Subcutaneous adipose tissue (tissue), 4 donors: ENCODE data around the gene CCL25. TPM values are rescaled to one million over a fixed set of nuclear protein-coding genes. Genes with fewer than 3 reads are reported as not detected.

Source experiments
- total RNA-seq, 4 donors: library from RNA; depleted of rRNA; stranded (reverse); fragments of >200 nt; gene quantifications; one replicate each; pipeline ENCODE4 v1.1.0, GENCODE V29; 2016
- TF ChIP-seq, protein P1 (sequence below): fragments of 450-650 bp; IDR thresholded peaks from one replicate; pipeline ENCODE4 v1.5.1; 2016; ENCODE audit warnings: low read depth, mild to moderate bottlenecking, control low read depth, antibody characterized with exemption, moderate library complexity

CCL25 gene
- total RNA-seq, 4 donors from 2014 or later = not detected

DNA sequence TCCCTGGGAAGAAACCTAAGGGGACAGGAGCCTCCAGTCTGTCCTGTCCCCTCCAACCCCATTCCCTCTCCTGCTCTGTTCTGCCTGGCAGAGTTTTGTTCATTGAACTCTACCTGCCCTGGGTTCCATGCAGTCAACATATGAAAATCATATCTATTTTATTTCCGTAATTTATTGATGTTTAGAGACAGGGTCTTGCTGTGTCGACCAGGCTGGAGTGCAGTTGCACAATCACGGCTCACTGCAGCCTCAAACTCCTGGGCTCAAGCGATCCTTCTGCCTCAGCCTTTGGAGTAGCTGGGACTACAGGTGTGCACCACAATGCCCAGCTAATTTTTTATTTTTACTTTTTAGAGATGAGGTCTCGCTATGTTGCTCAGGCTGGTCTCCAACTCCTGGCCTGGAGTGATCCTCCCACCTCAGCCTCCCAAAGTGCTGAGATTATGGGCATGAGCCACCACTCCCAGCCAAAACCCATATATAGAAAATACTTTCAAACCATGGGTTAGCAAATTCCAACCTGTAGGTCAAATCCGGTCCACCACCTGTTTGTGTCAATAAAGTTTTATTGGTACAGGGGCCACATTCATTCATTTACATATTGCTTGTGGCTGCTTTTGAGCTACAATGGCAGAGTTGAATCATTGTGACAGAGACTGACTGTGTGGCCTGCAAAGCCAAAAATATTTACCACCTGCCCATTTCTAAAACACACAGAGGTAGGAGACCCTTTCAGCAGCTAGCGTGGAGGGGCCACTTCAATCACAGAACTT lies 57.5 kb downstream of the CCL25 start:
- TF ChIP-seq, protein P1, sequence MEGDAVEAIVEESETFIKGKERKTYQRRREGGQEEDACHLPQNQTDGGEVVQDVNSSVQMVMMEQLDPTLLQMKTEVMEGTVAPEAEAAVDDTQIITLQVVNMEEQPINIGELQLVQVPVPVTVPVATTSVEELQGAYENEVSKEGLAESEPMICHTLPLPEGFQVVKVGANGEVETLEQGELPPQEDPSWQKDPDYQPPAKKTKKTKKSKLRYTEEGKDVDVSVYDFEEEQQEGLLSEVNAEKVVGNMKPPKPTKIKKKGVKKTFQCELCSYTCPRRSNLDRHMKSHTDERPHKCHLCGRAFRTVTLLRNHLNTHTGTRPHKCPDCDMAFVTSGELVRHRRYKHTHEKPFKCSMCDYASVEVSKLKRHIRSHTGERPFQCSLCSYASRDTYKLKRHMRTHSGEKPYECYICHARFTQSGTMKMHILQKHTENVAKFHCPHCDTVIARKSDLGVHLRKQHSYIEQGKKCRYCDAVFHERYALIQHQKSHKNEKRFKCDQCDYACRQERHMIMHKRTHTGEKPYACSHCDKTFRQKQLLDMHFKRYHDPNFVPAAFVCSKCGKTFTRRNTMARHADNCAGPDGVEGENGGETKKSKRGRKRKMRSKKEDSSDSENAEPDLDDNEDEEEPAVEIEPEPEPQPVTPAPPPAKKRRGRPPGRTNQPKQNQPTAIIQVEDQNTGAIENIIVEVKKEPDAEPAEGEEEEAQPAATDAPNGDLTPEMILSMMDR = no peak

DNA sequence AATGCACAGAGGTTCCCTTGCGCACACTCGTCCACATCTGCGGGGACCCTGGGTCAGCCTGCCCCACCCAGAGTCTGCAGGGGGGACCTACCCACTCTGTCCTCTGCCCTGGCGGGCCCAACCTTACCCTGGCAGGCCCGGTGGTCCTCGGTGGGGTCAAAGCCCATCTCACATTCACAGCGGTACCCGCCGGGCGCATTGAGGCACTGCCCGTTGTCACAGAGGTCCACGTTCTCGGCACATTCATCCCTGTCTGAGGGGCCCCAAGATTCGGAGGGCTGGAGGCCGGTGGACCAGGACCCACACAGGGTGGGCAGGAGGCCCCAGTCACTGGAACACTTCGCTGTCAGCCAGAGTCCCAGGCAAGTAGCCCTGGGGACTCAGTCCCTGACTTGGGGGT lies 58.4 kb downstream of the CCL25 start:
- TF ChIP-seq, protein P1 = no peak

DNA sequence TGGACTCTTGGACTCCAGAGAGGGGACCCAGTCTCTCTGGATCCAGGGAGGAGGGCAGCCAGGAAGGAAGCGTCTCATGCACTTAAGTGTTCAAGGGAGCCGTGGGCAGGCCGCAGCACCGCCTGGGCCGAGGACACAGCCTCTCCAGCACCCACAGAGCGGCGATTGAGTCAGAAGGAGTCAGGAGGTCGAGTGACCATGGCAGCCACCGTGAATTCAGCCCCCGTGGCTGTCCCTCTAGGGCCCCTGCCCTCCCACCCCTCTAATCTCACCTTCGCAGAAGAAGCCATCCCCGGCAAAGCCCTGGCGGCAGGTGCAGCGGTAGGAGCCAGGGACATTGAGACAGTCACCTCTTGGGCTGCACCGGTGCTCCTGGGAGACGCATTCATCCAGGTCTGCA lies 58.8 kb downstream of the CCL25 start:
- TF ChIP-seq, protein P1 = no peak

Other genes with a start within 250 kb of the CCL25 start
- gene EVI5L, start 222.5 kb upstream of the CCL25 start, total RNA-seq = 10 to 100 TPM in 2 of 4 donors, 1 to 10 TPM in 2; 6.3 to 12.1 (median 9.9) TPM
- gene PRR36, start 178.4 kb upstream of the CCL25 start, total RNA-seq = not detected
- 1 to 10 TPM in 1 of 4 donors, under 1 TPM in 3; 0.19 to 1.5 (median 0.50) TPM for gene LRRC8E, start 164.2 kb upstream of the CCL25 start, total RNA-seq
- gene MAP2K7, start 148.9 kb upstream of the CCL25 start, total RNA-seq = 10 to 100 TPM in 3 of 4 donors, 1 to 10 TPM in 1; 9.9 to 16.2 (median 12.4) TPM
- not detected for gene TGFBR3L, start 137.9 kb upstream of the CCL25 start, total RNA-seq
- gene SNAPC2, start 132.4 kb upstream of the CCL25 start, total RNA-seq = 10 to 100 TPM in 1 of 4 donors, 1 to 10 TPM in 3; 6.4 to 13.0 (median 9.4) TPM
- gene CTXN1, start 126.6 kb upstream of the CCL25 start, total RNA-seq = under 1 TPM in 3 of 4 donors, not detected in 1; 0.66 to 0.94 (median 0.68) TPM
- 10 to 100 TPM; 31.6 to 44.1 (median 38.0) TPM for gene TIMM44, start 109.1 kb upstream of the CCL25 start, total RNA-seq
- gene ELAVL1, start 47.1 kb upstream of the CCL25 start, total RNA-seq = 10 to 100 TPM; 17.8 to 30.7 (median 26.1) TPM
- gene FBN3, start 96.8 kb downstream of the CCL25 start, total RNA-seq = not detected
- gene CERS4, start 156.6 kb downstream of the CCL25 start, total RNA-seq = 10 to 100 TPM; 10.4 to 34.3 (median 30.8) TPM